GM19193 (cell line): ENCODE data around the gene UFM1.

Experiments used
- POLR2A ChIP-seq: IDR thresholded peaks from 4 replicates; pipeline ENCODE4 v1.6.1; 2011; ENCODE audit not compliant: insufficient read depth, insufficient read length; ENCODE audit errors: extremely low read depth

The UFM1 gene

DNA sequence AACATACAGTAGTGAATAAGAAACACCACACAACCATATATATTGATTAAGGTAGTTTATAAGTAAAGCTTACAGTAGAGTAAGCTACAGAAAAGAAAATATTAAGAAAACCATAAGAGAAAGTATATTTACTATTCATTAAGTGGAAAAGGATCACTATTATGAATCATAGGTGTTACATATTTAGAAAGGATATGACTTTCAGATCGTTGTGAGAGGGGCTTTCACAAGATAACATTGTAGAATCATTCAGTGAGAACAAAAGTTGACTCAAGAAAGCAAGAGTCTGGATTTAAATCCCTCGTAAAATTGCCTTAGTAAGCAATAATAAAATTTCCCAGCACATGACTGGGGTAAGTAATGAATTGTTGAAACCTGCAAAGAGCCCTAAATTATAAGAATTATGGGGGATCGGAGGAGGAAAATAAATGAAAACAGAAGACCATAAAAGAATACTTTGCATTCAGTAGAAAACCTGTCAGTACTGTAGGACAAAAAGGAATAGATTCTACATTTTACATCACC, 6.0 kb downstream of the UFM1 start:
- no peak for TF ChIP-seq POLR2A

DNA sequence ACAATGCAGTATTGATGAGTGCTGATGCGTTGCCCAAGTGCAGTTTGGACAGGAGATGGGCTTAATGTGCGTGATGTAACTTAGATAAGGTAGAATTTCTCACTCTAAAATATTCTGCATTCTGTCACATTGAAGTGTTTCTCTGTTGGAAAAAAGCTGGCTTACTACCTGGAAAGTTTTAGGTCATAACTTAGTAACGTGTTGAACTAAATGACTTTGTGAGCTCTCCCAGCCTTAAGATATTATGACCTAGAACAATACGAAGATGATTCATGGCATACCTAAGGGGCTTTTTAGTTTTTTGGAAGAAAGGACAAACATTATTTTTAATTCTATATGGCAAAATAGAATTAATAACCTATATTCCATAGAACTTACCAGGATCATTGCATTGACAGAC, 9.0 kb downstream of the UFM1 start:
- no peak for TF ChIP-seq POLR2A

DNA sequence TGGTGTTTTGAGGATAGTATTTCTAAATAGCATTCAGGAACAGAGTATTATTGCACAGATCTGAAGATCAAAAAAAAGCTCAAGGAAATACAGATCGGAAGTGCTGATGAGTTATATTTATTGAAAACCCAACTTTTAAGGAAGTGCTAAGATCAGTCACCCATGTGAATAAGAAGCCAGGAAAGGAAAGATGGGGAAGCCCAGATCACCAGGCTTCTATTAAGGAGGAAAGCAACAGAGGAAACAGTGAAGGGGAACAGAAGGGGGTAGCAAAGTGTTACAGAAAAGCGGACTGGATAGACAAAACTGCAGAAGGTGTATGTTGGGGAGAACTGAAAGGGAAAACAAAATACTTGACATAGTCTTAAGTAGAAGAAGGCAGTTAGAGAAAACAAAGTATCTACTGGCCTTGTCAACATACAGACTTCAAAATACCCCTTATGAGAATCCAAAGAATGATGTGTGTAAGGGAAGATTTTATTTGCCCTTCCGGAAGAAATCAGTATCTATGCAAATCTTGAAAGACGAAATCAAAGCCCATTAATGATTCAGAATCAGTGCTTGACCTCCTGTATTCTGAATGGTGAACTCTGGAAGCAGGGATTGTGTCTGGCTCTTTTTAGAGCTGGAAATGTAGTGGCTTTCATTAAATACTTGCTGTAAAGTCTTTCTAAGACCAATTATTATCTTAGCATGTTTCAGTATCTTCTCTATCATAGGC, 12.1 kb downstream of the UFM1 start:
- TF ChIP-seq POLR2A: no peak

DNA sequence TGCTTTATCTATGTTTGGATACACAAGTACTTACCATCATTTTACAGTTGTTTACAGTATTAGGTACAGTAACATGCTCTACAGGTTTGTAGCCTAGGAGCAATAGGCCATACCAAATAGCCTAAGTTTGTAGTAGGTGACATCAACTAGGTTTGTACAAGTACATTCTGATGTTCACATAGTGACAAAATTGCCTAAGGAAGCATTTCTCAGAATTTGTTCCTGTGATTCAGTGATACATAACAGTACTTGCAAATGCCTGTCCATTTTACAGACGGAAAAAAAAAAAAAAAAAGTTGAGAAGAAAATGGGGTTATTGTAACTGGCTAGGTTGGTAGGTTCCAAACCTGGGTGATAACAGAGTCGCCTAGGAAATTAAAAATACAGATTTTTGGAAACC, 13.6 kb downstream of the UFM1 start:
- no peak for TF ChIP-seq POLR2A

DNA sequence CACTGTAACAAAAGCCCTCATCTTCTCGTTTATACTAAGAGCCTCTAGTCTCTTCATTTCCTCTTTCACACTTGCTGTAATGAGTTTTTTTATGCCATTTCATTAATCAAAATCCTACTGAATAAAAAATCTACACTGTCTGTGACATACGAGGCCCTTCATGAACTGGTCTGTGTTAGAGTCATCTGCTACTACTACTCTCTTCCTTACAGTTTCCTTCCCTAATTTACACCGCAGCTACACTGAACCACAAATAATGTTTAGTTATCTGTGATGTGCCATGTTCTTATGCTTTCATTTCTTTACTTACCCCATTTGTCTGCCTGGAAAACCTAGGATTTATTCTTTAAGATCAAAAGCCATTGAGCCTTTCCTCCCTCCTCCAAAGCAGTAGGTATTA, 16.0 kb downstream of the UFM1 start:
- no peak for TF ChIP-seq POLR2A

DNA sequence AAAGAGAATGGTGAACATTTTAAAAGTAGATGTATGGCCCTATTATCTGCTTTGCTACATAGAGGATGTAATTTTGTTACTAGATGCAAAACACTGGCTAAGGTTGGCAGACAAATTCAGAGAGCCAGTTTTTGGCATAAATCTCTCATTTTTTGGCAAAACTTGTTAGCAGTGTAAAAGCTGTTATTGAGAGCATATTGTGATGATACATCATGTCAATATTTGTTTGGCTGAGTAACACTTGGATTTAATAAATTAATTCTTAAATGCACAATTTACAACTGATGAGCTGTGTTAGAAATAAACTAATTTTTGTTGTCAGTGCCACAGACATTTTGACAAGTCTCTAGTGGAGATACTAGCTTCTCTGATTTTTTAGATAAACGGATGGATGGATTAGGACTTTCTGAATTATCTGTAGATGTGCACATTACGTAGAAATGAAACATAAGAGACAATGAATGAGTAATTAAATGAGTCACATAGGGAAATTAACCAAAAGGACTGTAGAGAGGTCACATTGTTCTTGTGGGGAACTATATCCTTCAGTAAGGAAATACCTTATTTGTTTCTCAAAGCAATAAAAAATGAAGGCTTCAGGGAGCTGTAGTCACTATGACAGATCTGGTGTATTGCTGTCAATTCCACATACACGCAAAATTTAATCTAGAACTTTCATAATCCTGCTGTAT, 17.4 kb downstream of the UFM1 start:
- no peak for TF ChIP-seq POLR2A

DNA sequence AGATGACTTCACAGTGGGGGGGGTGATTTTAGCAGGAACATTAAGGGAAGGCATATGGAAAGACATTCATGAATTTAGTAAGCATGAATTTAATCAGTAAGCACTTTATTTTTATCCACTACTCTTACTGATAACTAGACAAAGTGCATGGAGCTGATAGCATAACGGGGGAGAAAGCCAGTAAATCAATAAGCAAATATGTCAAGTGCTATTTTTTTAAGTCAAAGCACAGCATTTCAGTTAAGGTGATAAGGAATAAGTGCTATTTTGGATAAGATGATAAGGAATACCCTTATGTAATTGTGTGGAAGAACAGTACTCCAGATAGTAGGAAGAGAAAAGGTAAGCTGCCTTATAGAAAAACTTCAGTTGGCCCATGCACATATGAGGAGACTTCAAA, 19.4 kb downstream of the UFM1 start:
- TF ChIP-seq POLR2A: no peak

DNA sequence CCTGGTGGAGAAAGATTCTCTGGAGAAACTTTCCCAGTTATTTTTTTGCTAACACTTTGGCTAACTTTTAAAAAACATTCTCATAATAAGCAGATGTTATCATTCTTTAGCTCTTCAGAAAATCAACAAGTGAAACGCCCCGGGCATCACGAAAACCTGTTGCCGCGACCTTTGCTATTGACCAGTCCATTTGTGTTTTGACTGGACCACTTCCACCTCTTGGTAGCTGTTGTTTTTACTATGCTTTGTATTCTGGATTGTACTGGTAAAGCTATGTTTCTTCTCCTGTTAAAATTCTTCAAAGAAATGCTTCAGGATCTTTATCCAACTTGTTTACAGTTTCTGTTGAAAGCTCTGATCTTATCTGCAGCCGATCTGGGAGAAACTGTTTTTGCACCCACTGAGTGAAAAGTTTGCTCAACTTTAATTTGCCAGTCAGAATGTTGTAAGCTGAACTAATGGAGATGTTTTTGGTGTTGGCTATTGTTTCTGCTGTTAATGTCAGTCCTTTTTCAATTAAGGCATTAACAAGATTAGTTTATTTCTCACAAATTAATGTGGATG, 23.3 kb downstream of the UFM1 start:
- TF ChIP-seq POLR2A: no peak

DNA sequence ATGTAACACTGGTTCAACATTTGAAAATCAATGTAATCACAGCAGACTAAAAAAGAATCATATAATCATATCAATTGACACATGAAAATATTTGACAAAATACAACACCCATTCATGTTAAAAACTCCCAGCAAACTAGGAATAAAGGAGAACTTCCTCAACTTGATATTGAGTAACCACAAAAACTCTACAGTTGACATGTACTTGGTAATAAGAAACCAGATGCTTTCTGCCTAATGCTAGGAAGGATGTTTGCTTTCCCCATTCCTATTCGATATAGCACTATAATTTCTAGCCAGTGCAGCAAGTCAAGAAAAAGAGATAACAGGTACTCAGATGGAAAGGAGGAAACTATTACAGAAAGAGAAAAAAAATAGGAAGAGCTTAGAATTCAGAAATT, 26.9 kb downstream of the UFM1 start:
- no peak for TF ChIP-seq POLR2A

DNA sequence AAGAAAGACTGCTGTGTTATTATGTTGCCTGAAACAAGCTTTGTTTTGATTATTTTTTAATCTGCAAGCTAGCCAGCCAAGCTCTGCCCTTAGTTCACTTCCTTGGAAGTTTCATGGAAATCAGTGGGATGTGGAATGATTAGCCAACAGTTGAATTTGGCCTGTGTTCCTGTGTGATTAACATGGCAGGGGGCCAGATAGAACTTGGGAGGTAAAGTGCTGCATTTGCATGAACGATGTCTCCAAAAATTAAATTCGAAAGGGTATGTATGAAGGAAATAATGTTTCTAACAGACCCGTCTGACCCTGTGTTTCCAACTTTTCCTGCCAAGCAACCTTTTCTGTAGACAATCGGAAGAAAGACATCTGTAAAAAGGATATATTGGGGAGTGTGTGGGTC, 32.2 kb downstream of the UFM1 start:
- no peak for TF ChIP-seq POLR2A

DNA sequence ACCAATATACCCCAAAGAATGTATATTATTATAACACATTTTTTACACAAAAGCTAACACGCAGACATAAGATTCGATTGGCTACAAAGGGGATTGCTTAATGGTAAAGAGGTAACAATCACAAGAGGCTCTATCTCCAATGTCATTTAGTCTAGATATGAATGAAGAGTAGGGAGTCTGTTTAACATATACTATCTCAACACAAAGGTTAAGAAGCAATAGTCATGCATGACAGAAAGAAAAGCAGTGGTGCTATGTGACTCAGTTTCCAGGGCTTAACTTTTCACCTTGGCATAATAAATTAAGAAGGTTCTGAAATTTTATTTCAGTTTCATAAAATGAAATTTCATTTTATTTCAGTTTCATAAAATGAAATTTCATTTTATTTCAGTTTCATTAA, 33.3 kb downstream of the UFM1 start:
- TF ChIP-seq POLR2A: no peak

DNA sequence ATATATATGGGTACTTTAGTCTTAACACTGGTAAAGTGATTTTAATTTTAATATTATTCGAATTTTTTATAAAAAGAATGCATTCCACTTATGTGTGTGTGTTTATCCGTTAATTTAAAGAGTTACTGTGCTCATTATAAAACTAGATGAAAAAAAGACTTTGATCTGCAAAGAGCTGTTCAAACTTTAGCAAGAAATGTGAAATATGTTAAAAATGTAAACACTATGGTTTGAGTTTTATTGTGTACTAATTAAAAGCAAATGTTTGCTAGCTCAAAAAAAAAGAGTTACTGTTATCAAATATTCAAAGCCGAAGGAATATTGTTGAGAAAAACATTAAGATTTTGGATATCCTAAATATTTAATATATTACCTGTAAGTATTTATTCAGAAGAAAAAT, 34.5 kb downstream of the UFM1 start:
- TF ChIP-seq POLR2A: no peak

DNA sequence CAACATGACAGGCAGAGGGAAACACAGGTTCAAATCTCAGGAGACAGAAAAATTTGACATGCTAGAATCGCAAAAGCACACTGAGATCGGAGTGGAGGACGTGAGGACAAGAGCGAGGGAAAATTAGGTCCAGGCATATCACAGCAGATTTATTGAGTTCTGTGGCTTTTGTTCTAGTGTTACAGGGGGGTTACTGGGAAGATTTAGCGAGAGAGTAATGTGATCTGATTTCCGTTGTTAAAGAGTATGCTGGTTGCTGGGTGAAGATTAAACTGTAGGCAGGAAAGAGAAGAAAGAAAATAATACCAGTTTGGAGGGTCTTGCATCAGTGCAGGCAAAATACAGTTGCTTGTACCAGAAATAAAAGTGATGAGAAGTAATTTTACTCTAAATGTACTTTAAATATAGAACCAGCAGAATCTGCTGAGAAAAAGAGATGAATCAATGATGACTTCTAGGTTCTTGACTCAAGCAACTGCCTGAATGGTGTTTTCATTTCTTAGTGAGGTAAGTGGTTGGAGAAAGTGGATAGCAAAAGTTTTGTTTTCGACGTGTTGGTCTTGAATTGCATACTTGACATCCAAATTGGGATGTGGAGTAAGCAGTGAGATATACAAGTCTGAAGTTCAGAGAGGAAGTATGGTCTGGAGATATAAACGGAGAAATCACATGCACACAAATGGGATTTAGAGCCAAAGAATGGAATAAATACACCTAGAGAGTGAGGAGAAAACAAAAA, 35.7 kb downstream of the UFM1 start:
- TF ChIP-seq POLR2A: no peak

DNA sequence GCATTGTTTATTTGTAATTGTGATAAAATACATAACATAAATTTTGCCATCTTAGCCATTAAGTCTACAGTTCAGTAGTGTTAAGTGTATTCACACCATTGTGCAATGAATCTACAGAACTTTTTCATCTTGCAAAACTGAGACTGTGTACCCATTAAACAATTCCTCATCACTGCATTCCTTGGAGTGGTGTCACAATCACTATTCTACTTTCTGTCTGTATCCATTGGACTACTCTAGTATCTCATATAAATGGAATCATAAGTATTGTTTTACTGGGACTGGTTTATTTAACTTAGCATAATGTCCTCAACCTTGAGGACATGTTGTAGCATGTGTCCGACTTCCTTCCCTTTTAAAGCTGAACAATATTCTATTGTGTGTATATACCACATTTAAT, 36.8 kb downstream of the UFM1 start:
- TF ChIP-seq POLR2A: no peak

DNA sequence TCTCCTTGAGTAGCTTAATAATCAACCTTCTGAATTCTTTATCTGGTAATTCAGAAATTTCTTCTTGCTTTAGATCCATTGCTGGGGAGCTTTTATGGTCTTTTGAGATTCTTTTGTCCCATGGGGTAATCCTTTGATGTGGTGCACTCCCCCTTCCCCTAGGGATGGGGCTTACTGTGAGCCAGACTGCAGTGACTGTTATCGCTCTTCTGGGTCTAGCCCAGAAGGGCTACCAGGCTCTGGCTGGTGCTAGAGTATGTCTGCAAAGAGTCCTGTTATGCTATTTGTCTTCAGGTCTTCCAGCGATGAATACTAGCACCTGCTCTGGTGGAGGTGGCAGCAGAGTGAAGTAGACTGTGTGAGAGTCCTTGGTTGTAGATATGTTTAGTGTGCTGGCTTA, 41.7 kb downstream of the UFM1 start:
- no peak for TF ChIP-seq POLR2A

DNA sequence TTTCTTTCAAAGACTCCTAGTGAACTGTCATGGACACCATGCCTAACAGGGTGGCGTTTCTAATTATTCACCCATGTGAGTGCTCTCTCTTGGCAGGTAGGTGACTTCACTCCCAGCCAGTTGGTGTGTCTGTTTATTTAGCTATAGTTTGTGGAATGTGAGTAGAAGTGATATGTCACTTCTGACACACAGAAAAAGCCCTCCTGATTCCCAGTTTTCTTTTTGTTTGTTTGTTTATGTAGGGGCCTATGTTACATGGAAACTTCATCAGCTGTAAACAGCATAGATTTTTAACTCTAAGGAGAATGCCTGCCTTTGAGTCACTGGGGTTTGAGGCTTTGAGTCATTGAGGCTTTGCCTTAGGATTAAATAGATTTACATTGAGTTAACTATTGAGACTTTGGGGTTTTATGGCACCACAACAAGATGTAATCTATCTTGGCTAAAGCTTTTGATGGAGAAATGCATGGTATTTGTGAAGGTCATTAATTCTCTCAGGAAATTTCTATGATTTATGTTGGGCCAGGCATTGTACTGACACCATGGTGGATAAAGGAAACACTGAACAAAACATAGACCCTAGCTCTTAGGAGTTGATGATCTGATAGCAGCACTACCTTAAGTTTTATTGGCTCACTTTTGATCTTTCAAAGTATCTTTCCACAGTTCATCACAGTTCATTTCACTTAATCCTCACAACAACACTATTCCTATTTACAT, 45.3 kb downstream of the UFM1 start:
- no peak for TF ChIP-seq POLR2A

DNA sequence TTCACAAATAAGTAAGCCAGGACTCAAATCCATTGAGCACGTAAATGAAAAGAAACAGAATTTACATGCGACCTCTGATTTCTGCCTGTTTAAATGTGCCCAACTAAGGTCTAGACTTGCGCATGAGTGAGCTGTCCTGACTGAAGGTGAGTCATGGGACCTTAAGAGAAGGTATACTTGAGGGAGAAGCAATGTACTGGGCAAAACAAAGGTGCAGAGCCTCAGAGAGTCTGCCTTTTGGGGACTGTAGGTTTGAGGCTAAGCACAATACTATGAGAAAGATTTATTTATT, 45.8 kb downstream of the UFM1 start:
- no peak for TF ChIP-seq POLR2A
